H1 (cell line): ENCODE data around the gene CDT1. TPM values are rescaled to one million over a fixed set of nuclear protein-coding genes. Genes with fewer than 3 reads are reported as not detected.

Source experiments
- EGR1 ChIP-seq: IDR thresholded peaks from 2 replicates; pipeline ENCODE4 v1.6.1; 2011; ENCODE audit warnings: low read depth, low read length, borderline replicate concordance
- NRF1 ChIP-seq: IDR thresholded peaks from 2 replicates; pipeline ENCODE4 v1.6.1; 2011; ENCODE audit warnings: mild to moderate bottlenecking, low read depth, low read length, improper control_type of control experiment
- POLR2AphosphoS5 ChIP-seq: IDR thresholded peaks from 2 replicates; pipeline ENCODE4 v1.6.1; 2011; ENCODE audit warnings: low read depth, low read length
- SAP30 ChIP-seq: fragments of 300-600 bp; sonication (generic); IDR thresholded peaks from 2 replicates; pipeline ENCODE4 v1.7.1; 2012; ENCODE audit warnings: low read length, moderate library complexity, mild to moderate bottlenecking, inconsistent platforms; ENCODE audit not compliant: insufficient read depth, insufficient replicate concordance
- ZNF274 ChIP-seq: IDR thresholded peaks from 2 replicates; pipeline ENCODE4 v1.7.0; 2012; ENCODE audit warnings: low read length, borderline replicate concordance; ENCODE audit errors: extremely low read depth
- polyA plus RNA-seq, 7 experiments: library from polyadenylated mRNA; depleted of rRNA in 3 of 7; stranded (reverse) in 5 of 7; unstranded in 2 of 7; fragments of >200 nt in 5 of 7; fragments of 200-250 nt in 2 of 7; gene quantifications; 1 replicate in 5 of 7; 2 replicates in 1 of 7; 4 replicates in 1 of 7; pipeline versions ENCODE4 v1.2.1 to v1.2.3, GENCODE V29; 2011 to 2013; ENCODE audit warnings: missing spikeins in 2 of 7, mixed read lengths in 2 of 7
- total RNA-seq: library from RNA; stranded (reverse); fragmentation: NEBNext Ultra II Directional; extraction: Animal tissue kit (Norgen Biotek cat#: 25700); gene quantifications from 2 replicates; pipeline ENCODE4 v1.2.1, GENCODE V29; 2021
- TF ChIP-seq, protein P1 (sequence below): IDR thresholded peaks from 2 replicates; pipeline ENCODE4 v1.6.1; 2012; ENCODE audit warnings: inconsistent platforms
- TF ChIP-seq, protein P2 (sequence below): IDR thresholded peaks from 2 replicates; pipeline ENCODE4 v1.6.1; 2012; ENCODE audit warnings: inconsistent platforms

The CDT1 gene
- total and polyA plus RNA-seq, 2 of the 8 experiments (the other 6 are each of a cell fraction or from before 2014, with no cell fraction given), result 76.7 to 95.4 TPM

DNA sequence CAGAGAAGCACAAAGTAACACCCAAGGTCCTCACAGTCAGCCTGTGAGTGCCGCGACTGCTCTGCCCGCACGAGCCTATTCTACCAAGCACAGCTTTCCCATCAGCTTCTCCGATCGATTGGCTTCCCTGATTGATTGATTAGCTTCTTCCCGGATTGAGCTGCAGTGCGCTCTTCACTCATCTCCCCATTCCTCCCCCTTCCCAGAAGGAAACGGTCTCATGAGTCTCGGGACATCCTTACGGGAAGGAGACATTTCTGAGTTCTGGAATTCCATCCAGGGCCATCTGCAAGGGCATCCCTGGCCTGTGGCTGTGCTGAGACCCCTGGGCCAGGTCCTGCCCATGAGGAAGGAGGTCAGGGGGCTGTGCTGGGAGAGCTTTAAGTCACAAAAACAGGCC is 36.6 kb upstream of the CDT1 start (continued):
- TF ChIP-seq SAP30 (no peak), EGR1 (no peak), NRF1 (no peak), POLR2AphosphoS5 (no peak), ZNF274 (no peak)
- TF ChIP-seq, protein P1, sequence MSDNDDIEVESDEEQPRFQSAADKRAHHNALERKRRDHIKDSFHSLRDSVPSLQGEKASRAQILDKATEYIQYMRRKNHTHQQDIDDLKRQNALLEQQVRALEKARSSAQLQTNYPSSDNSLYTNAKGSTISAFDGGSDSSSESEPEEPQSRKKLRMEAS, result no peak
- TF ChIP-seq, protein P2, sequence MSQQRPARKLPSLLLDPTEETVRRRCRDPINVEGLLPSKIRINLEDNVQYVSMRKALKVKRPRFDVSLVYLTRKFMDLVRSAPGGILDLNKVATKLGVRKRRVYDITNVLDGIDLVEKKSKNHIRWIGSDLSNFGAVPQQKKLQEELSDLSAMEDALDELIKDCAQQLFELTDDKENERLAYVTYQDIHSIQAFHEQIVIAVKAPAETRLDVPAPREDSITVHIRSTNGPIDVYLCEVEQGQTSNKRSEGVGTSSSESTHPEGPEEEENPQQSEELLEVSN, result no peak
